DOHH2 (cell line): ENCODE results near the gene FAAP20.

ENCODE experiments used
- H3F3A ChIP-seq: fragments of 200-600 bp; sonication (generic), shearing (Covaris generic); 2 replicates; pipeline ENCODE4 v1.6.0; 2016; ENCODE audit warnings: antibody characterized with exemption, mild to moderate bottlenecking; ENCODE audit not compliant: control insufficient read depth, insufficient read depth
- H3K27ac ChIP-seq: fragments of 200-600 bp; sonication (generic); 2 replicates; pipeline ENCODE4 v1.5.1; 2014; ENCODE audit warnings: low read depth, mild to moderate bottlenecking, low read length, moderate library complexity
- H3K27me3 ChIP-seq: fragments of 200-600 bp; sonication (generic); 2 replicates; pipeline ENCODE4 v1.6.1; 2014; ENCODE audit warnings: mild to moderate bottlenecking, low read length, mixed read lengths; ENCODE audit not compliant: control insufficient read depth
- H3K36me3 ChIP-seq: fragments of 200-600 bp; sonication (generic); 2 replicates; pipeline ENCODE4 v1.6.1; 2014; ENCODE audit warnings: mild to moderate bottlenecking, low read length, moderate library complexity, mixed read lengths; ENCODE audit not compliant: control insufficient read depth
- H3K4me1 ChIP-seq: fragments of 200-600 bp; sonication (generic); 2 replicates; pipeline ENCODE4 v1.6.1; 2014; ENCODE audit warnings: mild to moderate bottlenecking, low read length, mixed read lengths; ENCODE audit not compliant: control insufficient read depth
- H3K4me2 ChIP-seq: fragments of 200-600 bp; sonication (generic); 2 replicates; pipeline ENCODE4 v1.6.0; 2014; ENCODE audit warnings: mild to moderate bottlenecking, low read length, moderate library complexity
- H3K4me3 ChIP-seq: fragments of 200-600 bp; sonication (generic); 2 replicates; pipeline ENCODE4 v1.5.1; 2014; ENCODE audit warnings: mild to moderate bottlenecking, low read length, mixed read lengths
- H3K79me2 ChIP-seq: fragments of 200-600 bp; sonication (generic); 2 replicates; pipeline ENCODE4 v1.6.1; 2014; ENCODE audit warnings: mild to moderate bottlenecking, low read length, mixed read lengths; ENCODE audit not compliant: control insufficient read depth
- H3K9me2 ChIP-seq: fragments of 200-600 bp; sonication (generic); replicated peaks from 2 replicates; pipeline ENCODE4 v1.6.1; 2014; ENCODE audit warnings: mild to moderate bottlenecking, low read length, mixed read lengths; ENCODE audit not compliant: control insufficient read depth
- H3K9me3 ChIP-seq: fragments of 200-600 bp; sonication (generic); 2 replicates; pipeline ENCODE4 v1.6.1; 2014; ENCODE audit warnings: antibody characterized with exemption, low read length, mixed read lengths; ENCODE audit not compliant: control insufficient read depth, insufficient read depth
- H4K20me1 ChIP-seq: fragments of 200-600 bp; sonication (generic); 2 replicates; pipeline ENCODE4 v1.6.0; 2014; ENCODE audit warnings: low read depth, mild to moderate bottlenecking, antibody characterized with exemption, low read length, moderate library complexity; ENCODE audit not compliant: control insufficient read depth, insufficient read depth
- CTCF ChIP-seq: fragments of 200-600 bp; sonication (generic); IDR thresholded peaks from one replicate; pipeline ENCODE4 v1.5.1; 2014; ENCODE audit warnings: antibody characterized with exemption, mild to moderate bottlenecking, low read depth, low read length; ENCODE audit not compliant: poor library complexity, severe bottlenecking
- EZH2phosphoT487 ChIP-seq: fragments of 200-600 bp; sonication (generic); IDR thresholded peaks from 2 replicates; pipeline ENCODE4 v1.6.1; 2017; ENCODE audit warnings: borderline replicate concordance, mild to moderate bottlenecking, antibody characterized with exemption, low read length, moderate library complexity, mixed read lengths

The FAAP20 gene

DNA sequence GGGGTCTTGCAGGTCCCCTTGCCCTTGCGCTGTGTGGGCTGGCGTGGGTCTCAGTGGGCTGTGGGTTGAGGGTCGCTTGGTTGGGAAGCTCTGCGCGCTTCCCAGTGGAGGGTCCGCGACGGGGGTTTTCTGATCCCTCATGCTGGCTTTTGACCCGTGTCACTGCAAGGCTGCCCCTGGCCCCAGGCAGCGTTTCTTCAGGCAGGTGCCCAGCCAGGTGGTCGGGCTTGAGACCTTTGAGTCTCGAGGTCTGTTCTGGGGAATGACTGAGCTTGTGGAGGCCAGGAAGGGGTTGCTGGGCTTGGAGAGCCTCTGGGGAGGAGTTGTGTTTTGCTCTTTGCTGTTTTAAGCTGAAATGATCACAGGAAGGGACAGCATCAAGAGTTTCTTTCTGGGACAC is 38.9 kb upstream of the FAAP20 start:
- Histone ChIP-seq H3K4me2 (no peak overlapping the region), H3K27me3 (peaks cover 14% of the 10 kb centered on the region), H4K20me1 (0 out of 2 replicates have a peak, but pooled peaks cover 7% of the 10 kb centered on the region), H3K4me3 (no peak overlapping the region), H3K9me2 (no peaks in the 10 kb centered on the region), H3K9me3 (no peaks in the 10 kb centered on the region), H3F3A (no peaks in the 10 kb centered on the region), H3K36me3 (no peaks in the 10 kb centered on the region), H3K79me2 (no peaks in the 10 kb centered on the region), H3K4me1 (peaks cover 17% of the 10 kb centered on the region), H3K27ac (no peak overlapping the region)
- TF ChIP-seq CTCF (no peak), EZH2phosphoT487 (no peak)

GRCh38 chr1:2232916-2233438 is 38.4 kb upstream of the FAAP20 start:
- no peaks in the 10 kb centered on the region for H3K36me3 ChIP-seq
- no peak overlapping the region for H3K27ac ChIP-seq
- H3K27me3 ChIP-seq: peaks cover 14% of the 10 kb centered on the region
- no peaks in the 10 kb centered on the region for H3F3A ChIP-seq
- 0 out of 2 replicates have a peak, but pooled peaks cover 7% of the 10 kb centered on the region for H4K20me1 ChIP-seq
- TF ChIP-seq CTCF: no peak
- H3K4me2 ChIP-seq: no peak overlapping the region
- no peaks in the 10 kb centered on the region for H3K79me2 ChIP-seq
- no peaks in the 10 kb centered on the region for H3K9me3 ChIP-seq
- H3K4me3 ChIP-seq: no peak overlapping the region
- H3K4me1 ChIP-seq: peaks cover 17% of the 10 kb centered on the region
- H3K9me2 ChIP-seq: no peaks in the 10 kb centered on the region

DNA sequence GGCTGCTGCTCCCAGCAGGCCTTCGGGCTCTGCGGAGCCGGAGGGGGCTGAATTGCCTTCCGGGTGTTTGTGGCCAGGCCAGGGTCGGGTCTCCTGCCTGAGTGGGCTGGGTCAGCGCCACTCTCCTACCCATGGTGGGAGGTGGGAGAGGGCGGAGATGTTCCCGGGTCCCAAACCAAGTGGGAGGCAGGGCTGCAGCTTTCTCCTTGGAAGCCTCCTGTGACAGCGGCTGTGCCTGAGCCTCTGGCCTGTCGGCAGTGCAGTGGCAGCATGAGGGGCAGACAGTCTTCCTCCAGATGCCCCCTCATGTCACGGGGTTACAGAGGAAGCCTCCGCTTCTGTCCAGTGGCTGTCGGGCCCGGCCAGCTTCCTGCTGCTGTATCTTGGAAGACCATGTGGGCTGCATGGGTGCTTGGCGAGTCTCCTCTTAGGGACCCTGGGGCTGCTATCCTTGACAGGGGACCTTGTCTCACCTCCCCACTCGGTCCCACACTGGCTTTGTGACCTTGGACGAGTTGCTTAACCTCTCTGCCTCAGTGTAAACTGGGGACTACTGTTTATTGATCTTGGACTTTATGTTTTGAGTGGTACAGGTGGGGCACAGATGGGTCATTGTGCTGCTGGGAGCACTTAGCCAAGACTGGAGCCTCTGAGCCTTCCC is 37.8 kb upstream of the FAAP20 start:
- Histone ChIP-seq H3K79me2 (no peaks in the 10 kb centered on the region), H3K36me3 (no peaks in the 10 kb centered on the region), H3K27me3 (peaks cover 14% of the 10 kb centered on the region), H3K4me3 (no peak overlapping the region), H3K4me1 (peaks cover 17% of the 10 kb centered on the region), H3K9me3 (no peaks in the 10 kb centered on the region), H3K27ac (no peak overlapping the region), H3F3A (no peaks in the 10 kb centered on the region), H3K4me2 (no peak overlapping the region), H4K20me1 (0 out of 2 replicates have a peak, but pooled peaks cover 7% of the 10 kb centered on the region), H3K9me2 (no peaks in the 10 kb centered on the region)
- TF ChIP-seq CTCF: no peak
- no peak for TF ChIP-seq EZH2phosphoT487
